ENCODE measurements around the gene TWIST1.
A peak's percentile ranks its signal among the peaks of the same experiment; 100 is the strongest.

TWIST1 gene

GRCh38 chr7:19107081-19107355 lies 10.4 kb downstream of the TWIST1 start:
- in situ Hi-C loops (cut with HindIII; ENCODE audit: low pct_ligation_motif_present, low sequenced_read_pairs): no loop called here
- Histone ChIP-seq H3K27ac (no peak overlapping the region), H3K4me3 (ENCODE audit: low read depth, low read length) (peak overlapping the region; percentile 67), H3K27me3 (replicated peaks) (no peaks in the 10 kb centered on the region), H3K36me3 (replicated peaks) (no peaks in the 10 kb centered on the region)
- no peak for DNase-seq
- no peak for TF ChIP-seq CTCF (IDR thresholded peaks at IDR 0.05; ENCODE audit: low read depth, low read length, missing control alignments)

GRCh38 chr7:19106241-19107080 lies 11.0 kb downstream of the TWIST1 start:
- Histone ChIP-seq H3K4me3 (ENCODE audit: low read depth, low read length) (peak overlapping the region; percentile 67), H3K27ac (no peak overlapping the region), H3K27me3 (replicated peaks) (no peaks in the 10 kb centered on the region), H3K36me3 (replicated peaks) (no peaks in the 10 kb centered on the region)
- TF ChIP-seq CTCF (IDR thresholded peaks at IDR 0.05; ENCODE audit: low read depth, low read length, missing control alignments): no peak
- no peak for DNase-seq
- in situ Hi-C loops (cut with HindIII; ENCODE audit: low pct_ligation_motif_present, low sequenced_read_pairs): no loop called here

GRCh38 chr7:19105546-19105945 lies 11.9 kb downstream of the TWIST1 start:
- in situ Hi-C loops (cut with HindIII; ENCODE audit: low pct_ligation_motif_present, low sequenced_read_pairs): no loop called here
- Histone ChIP-seq H3K4me3 (ENCODE audit: low read depth, low read length) (peak overlapping the region; percentile 67), H3K36me3 (replicated peaks) (no peaks in the 10 kb centered on the region), H3K27me3 (replicated peaks) (no peaks in the 10 kb centered on the region), H3K27ac (no peak overlapping the region)
- no peak for TF ChIP-seq CTCF (IDR thresholded peaks at IDR 0.05; ENCODE audit: low read depth, low read length, missing control alignments)
- DNase-seq: no peak

- H3K36me3 ChIP-seq (replicated peaks): no peaks in the 10 kb centered on the region
- no peaks in the 10 kb centered on the region for H3K27me3 ChIP-seq (replicated peaks)
- no peak for DNase-seq
- H3K4me3 ChIP-seq (ENCODE audit: low read depth, low read length): no peak overlapping the region
- no peak overlapping the region for H3K27ac ChIP-seq
- in situ Hi-C loops (cut with HindIII; ENCODE audit: low pct_ligation_motif_present, low sequenced_read_pairs): no loop called here
- no peak for TF ChIP-seq CTCF (IDR thresholded peaks at IDR 0.05; ENCODE audit: low read depth, low read length, missing control alignments)
These were observed 12.6 kb downstream of the TWIST1 start for GRCh38 chr7:19104811-19105210.

- DNase-seq: no peak
- in situ Hi-C loops (cut with HindIII; ENCODE audit: low pct_ligation_motif_present, low sequenced_read_pairs): no loop called here
- H3K4me3 ChIP-seq (ENCODE audit: low read depth, low read length): no peak overlapping the region
- no peaks in the 10 kb centered on the region for H3K36me3 ChIP-seq (replicated peaks)
- no peaks in the 10 kb centered on the region for H3K27me3 ChIP-seq (replicated peaks)
- TF ChIP-seq CTCF (IDR thresholded peaks at IDR 0.05; ENCODE audit: low read depth, low read length, missing control alignments): no peak
- no peak overlapping the region for H3K27ac ChIP-seq
These were observed 14.6 kb downstream of the TWIST1 start for GRCh38 chr7:19102884-19103283.

- Histone ChIP-seq H3K27me3 (replicated peaks) (no peaks in the 10 kb centered on the region), H3K36me3 (replicated peaks) (no peaks in the 10 kb centered on the region), H3K27ac (no peak overlapping the region), H3K4me3 (ENCODE audit: low read depth, low read length) (no peak overlapping the region)
- DNase-seq: no peak
- TF ChIP-seq CTCF (IDR thresholded peaks at IDR 0.05; ENCODE audit: low read depth, low read length, missing control alignments): no peak
- in situ Hi-C loops (cut with HindIII; ENCODE audit: low pct_ligation_motif_present, low sequenced_read_pairs): no loop called here
These were observed 15.5 kb downstream of the TWIST1 start for GRCh38 chr7:19101909-19102308.

All from brain microvascular endothelial cell (primary cell).